Neural cell (in vitro differentiated cells): Measurements from ENCODE around the gene PSENEN. TPM values are rescaled to one million over a fixed set of nuclear protein-coding genes. Genes with fewer than 3 reads are reported as not detected.

Experiments
- H2AFZ ChIP-seq: fragments of 200-600, 300-800 bp; sonication (generic), shearing (Covaris generic); 2 replicates; pipeline ENCODE4 v1.6.0; 2014; ENCODE audit warnings: low read depth, mild to moderate bottlenecking, antibody characterized with exemption, low read length, moderate library complexity
- H3F3A ChIP-seq: fragments of 200-600 bp; shearing (Covaris generic); 2 replicates; pipeline ENCODE4 v1.6.1; 2016; ENCODE audit warnings: mild to moderate bottlenecking, moderate library complexity, mixed read lengths, antibody characterized with exemption, low read length; ENCODE audit not compliant: insufficient read depth, poor library complexity, severe bottlenecking
- H3K27ac ChIP-seq: fragments of 200-600, 300-800 bp; sonication (generic), shearing (Covaris generic); 2 replicates; pipeline ENCODE4 v1.5.1; 2014; ENCODE audit warnings: mild to moderate bottlenecking, low read length, moderate library complexity
- H3K27me3 ChIP-seq: fragments of 300-800, 200-600 bp; sonication (generic), shearing (Covaris generic); 2 replicates; pipeline ENCODE4 v1.6.0; 2014; ENCODE audit warnings: mild to moderate bottlenecking, low read depth, low read length, moderate library complexity; ENCODE audit not compliant: insufficient read depth
- H3K36me3 ChIP-seq: fragments of 300-800, 200-600 bp; sonication (generic), shearing (Covaris generic); 2 replicates; pipeline ENCODE4 v1.5.1; 2014; ENCODE audit warnings: mild to moderate bottlenecking, antibody characterized with exemption, low read length, moderate library complexity; ENCODE audit not compliant: insufficient read depth
- H3K4me2 ChIP-seq: fragments of 300-800, 200-600 bp; sonication (generic), shearing (Covaris generic); 2 replicates; pipeline ENCODE4 v1.6.0; 2014; ENCODE audit warnings: mild to moderate bottlenecking, low read length
- H3K4me3 ChIP-seq: fragments of 300-800, 200-600 bp; sonication (generic), shearing (Covaris generic); 2 replicates; pipeline ENCODE4 v1.5.1; 2014; ENCODE audit warnings: mild to moderate bottlenecking, low read length, moderate library complexity
- H3K79me2 ChIP-seq: fragments of 200-600 bp; shearing (Covaris generic); replicated peaks from 2 replicates; pipeline ENCODE4 v1.6.0; 2014; ENCODE audit warnings: mild to moderate bottlenecking, low read length, moderate library complexity; ENCODE audit not compliant: insufficient read depth
- H3K9ac ChIP-seq: fragments of 300-800, 200-600 bp; sonication (generic), shearing (Covaris generic); 2 replicates; pipeline ENCODE4 v1.6.1; 2016; ENCODE audit warnings: mild to moderate bottlenecking, low read length, mixed read lengths
- H3K9me2 ChIP-seq: fragments of 200-600 bp; shearing (Covaris generic); 2 replicates; pipeline ENCODE4 v1.6.1; 2016; ENCODE audit warnings: mild to moderate bottlenecking, low read length, mixed read lengths; ENCODE audit not compliant: insufficient read depth
- H3K9me3 ChIP-seq: fragments of 200-600, 300-800 bp; sonication (generic), shearing (Covaris generic); 2 replicates; pipeline ENCODE4 v1.6.1; 2016; ENCODE audit warnings: mild to moderate bottlenecking, mixed run types, low read length, moderate library complexity, mixed read lengths
- H4K20me1 ChIP-seq: fragments of 200-600 bp; shearing (Covaris generic); 2 replicates; pipeline ENCODE4 v1.6.1; 2016; ENCODE audit warnings: mild to moderate bottlenecking, mixed run types; ENCODE audit not compliant: insufficient read depth
- CTCF ChIP-seq: fragments of 450-650 bp; IDR thresholded peaks from 2 replicates; pipeline ENCODE4 v1.5.1; 2014; ENCODE audit warnings: antibody characterized with exemption, mild to moderate bottlenecking, moderate library complexity; ENCODE audit not compliant: poor library complexity, severe bottlenecking
- EP300 ChIP-seq: fragments of 450-650 bp; conservative IDR thresholded peaks from 2 replicates; pipeline ENCODE4 v1.6.1; 2014; ENCODE audit warnings: antibody characterized with exemption, mild to moderate bottlenecking, moderate library complexity; ENCODE audit not compliant: poor library complexity, severe bottlenecking
- EZH2 ChIP-seq: fragments of 200-600, 300-800 bp; shearing (Covaris generic), sonication (generic); IDR thresholded peaks from 2 replicates; pipeline ENCODE4 v1.6.1; 2014; ENCODE audit warnings: antibody characterized with exemption, low read length, borderline replicate concordance, mild to moderate bottlenecking; ENCODE audit not compliant: insufficient read depth, poor library complexity, severe bottlenecking
- MXI1 ChIP-seq: fragments of 450-650 bp; conservative IDR thresholded peaks from 2 replicates; pipeline ENCODE4 v1.6.1; 2014; ENCODE audit warnings: antibody characterized with exemption, mild to moderate bottlenecking; ENCODE audit not compliant: poor library complexity, severe bottlenecking
- POLR2AphosphoS5 ChIP-seq: IDR thresholded peaks from 2 replicates; pipeline ENCODE4 v1.6.1; 2012
- RAD21 ChIP-seq: fragments of 450-650 bp; conservative IDR thresholded peaks from 2 replicates; pipeline ENCODE4 v1.6.1; 2014; ENCODE audit warnings: antibody characterized with exemption, mild to moderate bottlenecking, moderate library complexity
- REST ChIP-seq: IDR thresholded peaks from 2 replicates; pipeline ENCODE4 v1.6.1; 2012; ENCODE audit warnings: borderline replicate concordance
- SMC3 ChIP-seq: fragments of 450-650 bp; conservative IDR thresholded peaks from 2 replicates; pipeline ENCODE4 v1.6.1; 2014; ENCODE audit warnings: antibody characterized with exemption, mild to moderate bottlenecking, moderate library complexity; ENCODE audit not compliant: poor library complexity
- TAF1 ChIP-seq: IDR thresholded peaks from 2 replicates; pipeline ENCODE4 v1.6.1; 2012; ENCODE audit warnings: low read depth
- polyA plus RNA-seq: library from polyadenylated mRNA; depleted of rRNA; stranded (reverse); fragments of >200 nt; gene quantifications from 2 replicates; pipeline ENCODE4 v1.2.3, GENCODE V29; 2014

Gene PSENEN
- polyA plus RNA-seq, 1 donor from 2014 or later: 46.2 TPM

GRCh38 chr19:35716801-35717664, 28.4 kb upstream of the PSENEN start:
- Histone ChIP-seq H3F3A (no peaks in the 10 kb centered on the region), H3K4me2 (peak overlapping the region; percentile 76), H3K4me3 (peak overlapping the region; percentile 99), H3K9me2 (no peaks in the 10 kb centered on the region), H3K9me3 (no peaks in the 10 kb centered on the region), H4K20me1 (no peaks in the 10 kb centered on the region), H3K79me2 (peaks cover 22% of the 10 kb centered on the region), H3K9ac (peak overlapping the region; percentile 75), H3K36me3 (no peaks in the 10 kb centered on the region), H3K27me3 (no peaks in the 10 kb centered on the region), H3K27ac (peak overlapping the region; percentile 71), H2AFZ (peak overlapping the region; percentile 84)
- TF ChIP-seq CTCF (peak; percentile 92), RAD21 (peak; percentile 86), EZH2 (no peak), TAF1 (no peak), POLR2AphosphoS5 (peak; percentile 33), REST (peak; percentile 51), MXI1 (peak; percentile 96), EP300 (peak; percentile 42), SMC3 (peak; percentile 87)

- Histone ChIP-seq H3K4me2 (peak within 1 kb of the TSS; percentile 76), H3K36me3 (no peaks in the 10 kb centered on the region), H3K4me3 (peak within 1 kb of the TSS; percentile 99), H3K79me2 (peaks cover 22% of the 10 kb centered on the region), H3K9ac (peak within 1 kb of the TSS; percentile 82), H4K20me1 (no peaks in the 10 kb centered on the region), H2AFZ (peak within 1 kb of the TSS; percentile 84), H3K9me3 (no peaks in the 10 kb centered on the region), H3K27ac (peak within 1 kb of the TSS; percentile 71), H3K9me2 (no peaks in the 10 kb centered on the region), H3K27me3 (no peaks in the 10 kb centered on the region), H3F3A (no peaks in the 10 kb centered on the region)
- peak; percentile 62 for TF ChIP-seq POLR2AphosphoS5
- no peak for TF ChIP-seq CTCF
- peak; percentile 74 for TF ChIP-seq MXI1
- peak; percentile 41 for TF ChIP-seq EP300
- TF ChIP-seq TAF1: no peak
These were observed 27.6 kb upstream of the PSENEN start, which contains the start of gene KMT2B for GRCh38 chr19:35717665-35718344. Gene KMT2B, plus strand, starts transcription at chr19:35718003. Its CDS starts 16 bp downstream, at chr19:35718019.
